ENCODE results near the gene PPM1L. TPM values are rescaled to one million over a fixed set of nuclear protein-coding genes. Genes with fewer than 3 reads are reported as not detected.

PPM1L gene
- total RNA-seq, 1 donor from 2014 or later: 14.2 TPM

GRCh38 chr3:160758929-160759577 is 3.0 kb downstream of the PPM1L start:
- TF ChIP-seq CTCF (IDR thresholded peaks at IDR 0.05): no peak
- Histone ChIP-seq H3K4me1 (peaks cover 27% of the 10 kb centered on the region), H3K36me3 (no peaks in the 10 kb centered on the region), H3K27me3 (no peaks in the 10 kb centered on the region), H3K4me3 (no peak overlapping the region), H3K9me3 (no peaks in the 10 kb centered on the region), H3K27ac (no peak overlapping the region)
- intact Hi-C loops (cut with DNase I): loop anchor here (10.0 kb wide), 1 partner anchor 194 kb away; the partner anchor contains the start of gene KPNA4
- no peak for DNase-seq (ENCODE audit: extremely low spot score in 2 of 2)

- intact Hi-C loops (cut with DNase I): no loop called here
- no peak for TF ChIP-seq POLR2A (IDR thresholded peaks at IDR 0.05)
- TF ChIP-seq POLR2AphosphoS5 (IDR thresholded peaks at IDR 0.05; ENCODE audit: insufficient read depth in 1 of 2, low read depth in 1 of 2): no peak
- no peak for TF ChIP-seq CTCF (IDR thresholded peaks at IDR 0.05)
- H3K4me3 ChIP-seq: no peak overlapping the region
- no peaks in the 10 kb centered on the region for H3K36me3 ChIP-seq
- H3K4me1 ChIP-seq: peaks cover 6% of the 10 kb centered on the region
- H3K27ac ChIP-seq: no peak overlapping the region
- no peak for DNase-seq (ENCODE audit: extremely low spot score in 2 of 2)
- H3K9me3 ChIP-seq: no peaks in the 10 kb centered on the region
- no peaks in the 10 kb centered on the region for H3K27me3 ChIP-seq
Observed at GRCh38 chr3:160763073-160763472, 7.0 kb downstream of the PPM1L start.

GRCh38 chr3:160765211-160765610 is 9.2 kb downstream of the PPM1L start:
- Histone ChIP-seq H3K9me3 (no peaks in the 10 kb centered on the region), H3K4me1 (no peaks in the 10 kb centered on the region), H3K27ac (no peak overlapping the region), H3K36me3 (no peaks in the 10 kb centered on the region), H3K4me3 (no peak overlapping the region), H3K27me3 (no peaks in the 10 kb centered on the region)
- TF ChIP-seq POLR2A (IDR thresholded peaks at IDR 0.05) (no peak), CTCF (IDR thresholded peaks at IDR 0.05) (no peak), POLR2AphosphoS5 (IDR thresholded peaks at IDR 0.05; ENCODE audit: insufficient read depth in 1 of 2, low read depth in 1 of 2) (no peak)
- no peak for DNase-seq (ENCODE audit: extremely low spot score in 2 of 2)
- intact Hi-C loops (cut with DNase I): no loop called here

- no peak for DNase-seq (ENCODE audit: extremely low spot score in 2 of 2)
- Histone ChIP-seq H3K9me3 (no peaks in the 10 kb centered on the region), H3K4me3 (no peak overlapping the region), H3K27me3 (no peaks in the 10 kb centered on the region), H3K36me3 (no peaks in the 10 kb centered on the region), H3K27ac (no peak overlapping the region), H3K4me1 (peaks cover 8% of the 10 kb centered on the region)
- intact Hi-C loops (cut with DNase I): no loop called here
- no peak for TF ChIP-seq POLR2A (IDR thresholded peaks at IDR 0.05)
- no peak for TF ChIP-seq CTCF (IDR thresholded peaks at IDR 0.05)
- TF ChIP-seq POLR2AphosphoS5 (IDR thresholded peaks at IDR 0.05; ENCODE audit: insufficient read depth in 1 of 2, low read depth in 1 of 2): no peak
Observed at GRCh38 chr3:160768031-160768430, 12.0 kb downstream of the PPM1L start.

- no peaks in the 10 kb centered on the region for H3K27me3 ChIP-seq
- H3K4me1 ChIP-seq: peaks cover 8% of the 10 kb centered on the region
- H3K36me3 ChIP-seq: no peaks in the 10 kb centered on the region
- TF ChIP-seq POLR2AphosphoS5 (IDR thresholded peaks at IDR 0.05; ENCODE audit: insufficient read depth in 1 of 2, low read depth in 1 of 2) (no peak), CTCF (IDR thresholded peaks at IDR 0.05) (no peak), POLR2A (IDR thresholded peaks at IDR 0.05) (no peak)
- no peaks in the 10 kb centered on the region for H3K9me3 ChIP-seq
- intact Hi-C loops (cut with DNase I): no loop called here
- no peak for DNase-seq (ENCODE audit: extremely low spot score in 2 of 2)
- H3K27ac ChIP-seq: no peak overlapping the region
- H3K4me3 ChIP-seq: no peak overlapping the region
Observed at GRCh38 chr3:160768918-160769317, 12.9 kb downstream of the PPM1L start.

All from vagina (tissue), 2 donors.